IPS-NIHi11 (cell line): ENCODE results near the gene ARHGEF10L.

Experiments
- DNase-seq: peaks from one replicate; pipeline ENCODE4 v3.0.0; 2012; ENCODE audit warnings: mixed read lengths, low spot score

ARHGEF10L gene

GRCh38 chr1:17713993-17714392, 174.5 kb downstream of the ARHGEF10L start:
- DNase-seq = no peak

GRCh38 chr1:17717594-17718535, 178.4 kb downstream of the ARHGEF10L start:
- no peak for DNase-seq

DNA sequence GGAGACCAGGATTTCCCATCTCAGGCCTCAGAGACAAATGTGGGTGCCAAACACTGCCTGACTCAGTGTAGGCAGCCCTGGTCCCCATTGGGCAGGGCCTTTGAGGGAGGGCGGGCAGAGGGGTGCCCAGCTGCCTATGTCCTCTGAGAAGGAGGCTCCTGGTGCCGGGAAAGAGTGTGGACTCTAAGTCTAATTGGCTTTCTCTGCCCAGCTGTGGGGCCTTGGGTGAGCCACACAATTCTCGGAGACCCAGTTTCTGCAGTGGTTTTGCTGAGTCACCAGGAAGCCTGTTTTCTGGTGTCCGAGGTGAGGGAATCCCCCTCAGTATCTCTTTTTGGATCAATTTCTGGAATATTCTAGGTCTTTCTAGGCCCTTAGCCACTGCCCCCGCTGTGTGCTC, 180.4 kb downstream of the ARHGEF10L start:
- DNase-seq = no peak

GRCh38 chr1:17721444-17721843, 181.9 kb downstream of the ARHGEF10L start:
- no peak for DNase-seq

GRCh38 chr1:17723684-17724083, 184.2 kb downstream of the ARHGEF10L start:
- DNase-seq = no peak

- DNase-seq = no peak
Measured at GRCh38 chr1:17724150-17724549, 184.7 kb downstream of the ARHGEF10L start.

DNA sequence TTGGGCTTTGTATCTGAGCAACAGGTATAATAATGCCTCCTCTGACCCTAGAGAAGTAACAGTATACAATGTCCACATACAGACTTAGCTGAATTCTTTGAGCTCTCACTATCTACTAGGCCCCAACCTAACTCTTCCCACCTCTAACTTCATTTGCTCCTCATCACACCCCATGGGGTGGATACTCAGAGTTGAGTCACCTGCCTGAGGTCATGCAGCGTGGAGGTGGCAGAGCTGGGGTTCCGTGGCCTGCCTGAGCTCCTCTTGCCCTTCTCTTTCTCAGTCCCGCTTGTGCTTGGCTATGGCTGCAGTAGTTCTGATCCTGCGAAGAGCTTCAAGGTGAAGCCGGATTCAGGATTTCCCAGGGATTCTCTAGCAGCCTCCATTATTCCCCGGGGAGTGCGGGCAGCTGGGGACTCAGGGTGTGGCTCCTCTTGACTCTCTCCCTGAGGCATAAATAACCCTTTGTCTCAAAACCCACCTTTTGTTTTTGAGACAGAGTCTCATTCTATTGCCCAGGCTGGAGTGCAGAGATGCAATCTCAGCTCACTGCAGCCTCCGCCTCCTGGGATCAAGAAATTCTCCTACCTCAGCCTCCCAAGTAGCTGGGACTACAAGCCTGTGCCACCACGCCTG, 185.7 kb downstream of the ARHGEF10L start:
- no peak for DNase-seq

DNA sequence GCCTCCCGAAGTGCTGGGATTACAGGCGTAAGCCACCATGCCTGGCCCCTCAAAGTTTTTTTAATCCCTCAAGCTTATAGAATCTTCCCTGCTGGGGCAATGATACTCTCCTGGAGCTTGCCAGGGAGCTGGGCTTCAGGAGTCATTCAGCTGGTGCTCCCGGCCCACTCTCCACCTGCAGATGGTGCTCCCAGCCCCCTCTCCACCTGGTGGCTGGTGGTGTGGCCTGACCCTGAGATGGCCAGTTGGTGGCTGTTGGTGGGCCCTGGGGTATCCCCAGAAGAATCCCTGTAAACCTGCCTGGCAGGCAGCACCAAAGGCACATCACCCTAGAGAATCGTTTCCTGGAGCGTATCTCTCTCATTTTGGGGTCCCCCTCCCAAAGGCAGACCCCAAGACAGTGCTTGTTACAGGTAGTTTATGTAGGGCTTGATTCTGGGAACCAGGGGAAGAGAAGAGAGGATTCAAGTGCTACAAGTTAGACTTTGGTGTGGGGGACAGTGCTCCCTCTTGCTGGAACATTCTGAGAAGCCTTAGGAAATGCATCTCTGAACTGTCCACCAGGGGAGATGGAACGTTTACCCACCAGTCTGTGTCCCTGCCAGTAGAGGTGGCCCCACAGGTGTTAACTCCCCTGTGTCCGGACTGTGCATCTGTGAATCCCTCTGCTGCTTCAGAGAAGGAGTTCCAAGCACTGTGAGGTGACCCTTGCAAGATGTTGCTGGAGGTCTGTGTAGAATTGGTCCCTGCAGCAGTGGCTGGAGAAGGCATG, 186.5 kb downstream of the ARHGEF10L start:
- DNase-seq = no peak

DNA sequence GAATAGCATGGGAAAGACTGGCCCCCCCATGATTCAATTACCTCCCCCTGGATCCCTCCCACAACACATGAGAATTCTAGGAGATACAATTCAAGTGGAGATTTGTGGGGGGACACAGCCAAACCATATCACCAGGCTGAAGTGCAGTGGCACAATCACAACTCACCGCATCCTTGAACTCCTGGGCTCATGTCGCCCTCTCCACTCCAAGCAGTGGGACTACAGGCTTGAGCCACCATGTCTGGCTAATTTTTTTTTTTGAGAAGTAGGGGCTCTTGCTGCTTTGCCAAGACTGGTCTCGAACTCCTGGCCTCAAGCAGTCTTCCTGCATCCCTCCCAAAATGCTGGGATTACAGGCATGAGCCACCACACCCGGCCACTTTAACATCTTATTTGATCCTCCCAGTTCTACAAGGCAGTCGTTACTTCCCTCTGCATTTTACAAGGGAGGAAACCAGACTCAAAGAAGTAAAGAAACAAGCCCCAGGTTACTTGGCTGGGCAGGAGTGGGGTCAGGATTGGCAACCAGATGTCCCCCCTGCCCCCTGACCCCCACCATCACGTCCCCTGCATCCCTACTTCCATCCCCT, 188.7 kb downstream of the ARHGEF10L start:
- DNase-seq = no peak

DNA sequence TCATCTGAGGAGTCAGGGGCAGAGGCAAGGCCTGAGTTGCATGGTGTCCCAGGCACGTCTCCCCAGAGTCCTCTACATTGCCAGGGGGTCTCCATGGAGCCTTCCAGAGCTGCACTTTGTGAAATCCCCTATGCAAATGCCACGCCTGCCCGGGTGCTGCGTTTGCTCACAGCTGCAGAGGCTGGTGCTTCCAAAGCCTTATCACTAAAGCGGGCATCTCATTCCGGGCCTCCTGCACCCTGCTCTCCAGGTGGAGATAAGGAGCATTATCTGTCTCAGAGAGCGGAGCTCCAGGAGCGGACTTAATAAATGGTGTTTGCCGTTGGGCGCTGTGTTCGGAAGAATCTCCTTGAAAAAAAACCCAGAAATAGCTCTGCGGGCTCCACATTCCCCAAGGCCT, 189.8 kb downstream of the ARHGEF10L start:
- no peak for DNase-seq

DNA sequence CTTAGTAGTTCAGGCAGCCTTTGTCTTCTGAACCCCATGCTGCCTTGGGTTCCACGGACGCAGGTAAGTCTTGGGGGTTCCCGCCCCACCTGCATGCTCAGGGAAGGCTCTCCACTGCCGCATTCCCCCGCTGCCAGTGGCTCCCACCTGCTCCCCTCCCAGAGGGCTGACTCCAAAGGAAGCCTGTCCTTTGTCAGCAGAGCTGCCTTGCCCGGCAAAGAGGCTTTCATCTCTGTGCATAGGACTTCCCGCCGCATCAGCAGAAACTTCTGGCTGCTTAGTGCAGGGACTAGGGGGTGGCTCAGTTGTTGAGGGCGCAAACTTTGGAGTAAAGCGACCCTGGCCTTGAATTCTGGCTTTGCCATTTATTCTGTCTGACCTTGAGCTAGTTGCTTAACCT, 190.4 kb downstream of the ARHGEF10L start:
- DNase-seq = no peak

DNA sequence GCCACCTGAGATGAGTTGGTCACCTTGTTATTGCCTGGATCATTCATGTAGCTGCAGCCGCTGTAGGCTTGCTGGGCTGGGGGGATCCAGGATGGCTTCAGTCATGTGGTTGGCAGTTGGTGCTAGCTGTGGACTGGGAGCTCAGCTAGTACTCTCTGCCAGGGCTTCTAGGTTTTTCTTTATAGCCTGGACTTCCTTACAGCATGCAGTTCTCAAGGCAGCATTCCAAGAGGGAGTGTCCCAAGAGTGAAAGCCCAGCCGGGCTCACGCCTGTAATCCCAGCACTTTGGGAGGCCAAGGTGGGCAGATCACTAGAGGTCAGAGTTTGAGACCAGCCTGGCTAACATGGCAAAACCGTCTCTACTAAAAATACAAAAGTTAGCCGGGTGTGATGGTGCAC, 192.0 kb downstream of the ARHGEF10L start:
- DNase-seq = no peak

GRCh38 chr1:17732475-17732874, 193.0 kb downstream of the ARHGEF10L start:
- DNase-seq = no peak

- DNase-seq = no peak
Measured at GRCh38 chr1:17733661-17734060, 194.2 kb downstream of the ARHGEF10L start.

DNA sequence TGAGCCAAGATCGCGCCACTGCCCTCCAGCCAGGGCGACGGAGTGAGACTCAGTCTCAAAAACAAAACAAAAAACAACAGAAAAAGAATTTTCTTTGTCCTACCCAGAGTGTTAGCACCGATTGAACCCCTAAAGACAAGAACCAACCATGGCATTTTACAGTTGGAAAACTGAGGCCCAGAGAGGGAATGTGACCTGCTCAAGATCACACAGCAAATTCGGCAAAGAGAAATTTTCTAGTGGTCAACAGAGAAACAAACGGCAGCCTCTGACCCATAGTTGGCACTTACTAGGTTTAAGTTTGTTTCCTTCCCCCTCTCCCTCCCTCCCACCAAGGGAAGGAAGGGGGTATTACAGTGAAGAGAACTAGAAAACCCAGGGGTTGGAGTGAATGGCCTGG, 195.1 kb downstream of the ARHGEF10L start:
- DNase-seq = no peak

- no peak for DNase-seq
Measured at GRCh38 chr1:17735348-17735747, 195.8 kb downstream of the ARHGEF10L start.

DNA sequence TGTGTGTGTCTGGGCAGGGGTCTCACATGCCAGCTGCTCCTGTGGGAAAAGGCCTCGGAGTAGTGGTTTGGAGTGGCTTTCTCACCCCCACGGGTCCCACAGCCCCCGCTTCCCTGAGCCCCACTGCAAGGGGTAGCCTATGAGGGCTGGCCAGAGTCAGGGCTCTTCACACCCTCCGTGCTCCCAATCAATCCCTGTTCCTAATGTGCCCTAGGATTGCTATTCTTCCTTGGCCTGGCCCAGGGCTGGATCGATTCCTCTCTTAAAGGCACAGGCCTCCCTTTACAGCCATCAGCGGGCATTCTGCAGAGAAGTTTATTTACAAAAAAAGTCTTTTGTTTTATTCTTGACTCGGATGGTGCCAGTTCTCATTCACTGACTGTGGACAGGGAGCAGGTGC, 196.3 kb downstream of the ARHGEF10L start:
- peak; percentile 41 for DNase-seq

GRCh38 chr1:17736625-17737024, 197.1 kb downstream of the ARHGEF10L start:
- DNase-seq = peak; percentile 43

DNA sequence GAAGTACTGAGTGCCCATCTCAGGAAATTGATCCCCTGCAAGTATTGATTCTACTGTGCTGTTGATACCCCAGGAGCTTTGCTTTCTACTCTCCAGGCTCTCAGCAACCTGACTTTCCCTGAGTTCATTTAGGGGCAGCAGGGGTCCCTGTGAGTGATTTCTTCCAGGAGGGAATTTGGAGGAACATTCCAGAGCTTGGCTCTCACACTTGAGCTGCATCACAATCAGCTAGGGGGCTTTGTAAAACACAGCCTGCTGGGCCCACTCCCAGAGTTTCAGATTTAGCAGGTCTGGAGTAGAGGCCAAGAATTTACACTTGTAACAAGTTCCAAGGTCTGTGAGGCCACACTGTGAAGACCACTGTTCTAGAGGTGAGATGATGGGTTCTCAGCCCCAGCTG, 199.6 kb downstream of the ARHGEF10L start:
- DNase-seq = peak; percentile 51

DNA sequence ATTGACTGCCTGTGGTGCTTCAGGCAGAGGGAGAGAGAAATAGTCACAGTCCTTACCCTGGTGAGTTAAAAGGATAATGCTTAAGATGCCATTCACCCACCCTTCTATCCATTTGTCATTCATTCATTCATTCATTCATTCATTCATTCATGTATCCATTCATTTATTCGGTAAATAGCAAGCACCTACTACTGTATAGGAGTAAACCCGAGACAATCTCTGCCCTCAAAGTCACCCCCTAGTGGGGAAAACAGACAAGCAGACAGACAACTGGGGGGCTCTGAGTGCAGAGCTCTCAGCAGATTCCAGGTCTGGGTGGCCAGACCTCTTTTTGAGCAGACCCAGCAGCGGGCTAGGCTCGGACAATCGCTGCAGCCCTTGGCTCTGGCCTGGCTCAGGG, 201.6 kb downstream of the ARHGEF10L start:
- DNase-seq = peak; percentile 37

DNA sequence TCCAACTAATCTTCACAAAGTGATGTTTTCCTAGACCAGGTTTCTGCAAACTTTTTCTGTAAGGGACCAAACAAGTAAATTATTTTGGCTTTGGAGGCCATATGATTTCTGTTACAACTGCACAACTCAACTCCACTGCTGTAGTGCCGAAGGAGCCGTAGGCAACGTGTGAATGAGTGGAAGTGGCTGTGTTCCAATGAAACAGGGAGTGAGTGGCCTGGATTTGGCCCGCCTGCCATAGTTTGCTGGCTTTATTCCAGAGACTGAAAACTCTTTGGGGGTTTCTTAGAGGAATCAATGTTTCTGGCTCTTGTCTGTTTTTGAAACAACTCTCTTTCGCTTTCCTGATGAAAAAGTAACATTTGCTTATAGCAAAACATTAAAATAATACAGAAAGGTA, 203.1 kb downstream of the ARHGEF10L start:
- DNase-seq = no peak

- DNase-seq = no peak
Measured at GRCh38 chr1:17743008-17743647, 203.6 kb downstream of the ARHGEF10L start.
